GM23338 (cell line): Measurements from ENCODE around the gene TNNT3.

ENCODE experiments used
- CTCF ChIP-seq, 2 experiments: fragments of 200-600 bp in 1 of 2; sonication (generic) in 1 of 2; conservative IDR thresholded peaks; 2 replicates each; pipeline versions ENCODE4 v1.5.1 to v1.6.1; 2016 to 2017; ENCODE audit warnings: antibody characterized with exemption in 2 of 2, low read depth in 2 of 2, mild to moderate bottlenecking in 2 of 2, moderate library complexity in 1 of 2
- EZH2 ChIP-seq: fragments of 200-600 bp; sonication (generic); IDR thresholded peaks from one replicate; pipeline ENCODE4 v1.8.0; 2017; ENCODE audit warnings: antibody characterized with exemption, mild to moderate bottlenecking, low read depth; ENCODE audit not compliant: unreplicated experiment
- EZH2phosphoT487 ChIP-seq: fragments of 200-600 bp; sonication (generic); IDR thresholded peaks from one replicate; pipeline ENCODE4 v1.8.1; 2018; ENCODE audit warnings: antibody characterized with exemption; ENCODE audit not compliant: unreplicated experiment
- ZNF114 ChIP-seq: fragments of 250-450 bp; sonication (Bioruptor Pico); IDR thresholded peaks from 2 replicates; pipeline ENCODE4 v1.5.0; 2020; ENCODE audit warnings: mild to moderate bottlenecking, moderate library complexity

GRCh38 chr11:1925373-1926155, 6.1 kb downstream of the TNNT3 start:
- TF ChIP-seq CTCF (conservative IDR thresholded peaks at IDR 0.05; ENCODE audit: low read depth in 2 of 2): no peak
- no peak for TF ChIP-seq ZNF114 (CRISPR knock-in tag)
- TF ChIP-seq EZH2phosphoT487: no peak
- no peak for TF ChIP-seq EZH2
